Liver (tissue), 3 donors: ENCODE data around the gene SEC24C.

Experiments
- EGR1 ChIP-seq, 2 donors: IDR thresholded peaks; 2 replicates each; pipeline ENCODE4 v1.6.1; 2016 to 2018; ENCODE audit warnings: antibody characterized with exemption in 2 of 2, low read depth in 2 of 2
- FOXA1 ChIP-seq: IDR thresholded peaks from 2 replicates; pipeline ENCODE4 v1.6.1; 2016; ENCODE audit warnings: antibody characterized with exemption
- JUND ChIP-seq, 2 donors: IDR thresholded peaks; 2 replicates each; pipeline ENCODE4 v1.6.1; 2016; ENCODE audit warnings: antibody characterized with exemption in 2 of 2
- RAD21 ChIP-seq, 2 donors: IDR thresholded peaks; 2 replicates each; pipeline ENCODE4 v1.6.1; 2016; ENCODE audit warnings: antibody characterized with exemption in 2 of 2, mild to moderate bottlenecking in 2 of 2
- REST ChIP-seq: IDR thresholded peaks from 2 replicates; pipeline ENCODE4 v1.6.1; 2016; ENCODE audit warnings: antibody characterized with exemption, mild to moderate bottlenecking
- SP1 ChIP-seq: IDR thresholded peaks from 2 replicates; pipeline ENCODE4 v1.6.1; 2018; ENCODE audit warnings: antibody characterized with exemption, mild to moderate bottlenecking
- TAF1 ChIP-seq: conservative IDR thresholded peaks from 2 replicates; pipeline ENCODE4 v1.6.1; 2016; ENCODE audit warnings: antibody characterized with exemption, mild to moderate bottlenecking
- ZBTB33 ChIP-seq: IDR thresholded peaks from 2 replicates; pipeline ENCODE4 v1.6.1; 2016; ENCODE audit warnings: antibody characterized with exemption
- TF ChIP-seq, protein P1 (sequence below): fragments of 150-350 bp; IDR thresholded peaks from 2 replicates; pipeline ENCODE4 v1.5.1; 2017; ENCODE audit warnings: improper control_type of control experiment, low read depth, low read length; ENCODE audit not compliant: missing input control
- donor health status: healthy.
- donor health status: healthy.

GRCh38 chr10:73809061-73809818 is 65.1 kb downstream of the SEC24C start:
- TF ChIP-seq FOXA1 (no peak), RAD21 (IDR thresholded peaks at IDR 0.05) (no peak), TAF1 (no peak), EGR1 (IDR thresholded peaks at IDR 0.05; ENCODE audit: low read depth in 2 of 2) (no peak), SP1 (no peak), JUND (IDR thresholded peaks at IDR 0.05) (no peak), REST (no peak), ZBTB33 (no peak)
- TF ChIP-seq, protein P1, sequence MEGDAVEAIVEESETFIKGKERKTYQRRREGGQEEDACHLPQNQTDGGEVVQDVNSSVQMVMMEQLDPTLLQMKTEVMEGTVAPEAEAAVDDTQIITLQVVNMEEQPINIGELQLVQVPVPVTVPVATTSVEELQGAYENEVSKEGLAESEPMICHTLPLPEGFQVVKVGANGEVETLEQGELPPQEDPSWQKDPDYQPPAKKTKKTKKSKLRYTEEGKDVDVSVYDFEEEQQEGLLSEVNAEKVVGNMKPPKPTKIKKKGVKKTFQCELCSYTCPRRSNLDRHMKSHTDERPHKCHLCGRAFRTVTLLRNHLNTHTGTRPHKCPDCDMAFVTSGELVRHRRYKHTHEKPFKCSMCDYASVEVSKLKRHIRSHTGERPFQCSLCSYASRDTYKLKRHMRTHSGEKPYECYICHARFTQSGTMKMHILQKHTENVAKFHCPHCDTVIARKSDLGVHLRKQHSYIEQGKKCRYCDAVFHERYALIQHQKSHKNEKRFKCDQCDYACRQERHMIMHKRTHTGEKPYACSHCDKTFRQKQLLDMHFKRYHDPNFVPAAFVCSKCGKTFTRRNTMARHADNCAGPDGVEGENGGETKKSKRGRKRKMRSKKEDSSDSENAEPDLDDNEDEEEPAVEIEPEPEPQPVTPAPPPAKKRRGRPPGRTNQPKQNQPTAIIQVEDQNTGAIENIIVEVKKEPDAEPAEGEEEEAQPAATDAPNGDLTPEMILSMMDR, result no peak
